IMR-90 (cell line): ENCODE results near the gene OR7G2. TPM values are rescaled to one million over a fixed set of nuclear protein-coding genes. Genes with fewer than 3 reads are reported as not detected.

Experiments
- ATAC-seq: fragments of 200-7000 bp; cut with Tn5 transposase; 2 replicates; pipeline ENCODE4 v1.9.1; 2020; ENCODE audit warnings: low read depth, mild to moderate bottlenecking, moderate library complexity
- BruUV-seq: library from RNA; stranded (reverse); fragments of 400-500 nt; replicated peaks from 2 replicates; lab custom pipeline; 2021; lab: Mats Ljungman, UMichigan
- CTCF ChIA-PET: fragments of 300-600 bp; formaldehyde crosslinking; extraction: SDS; loops from one replicate; lab custom pipeline; 2021; ENCODE audit warnings: antibody characterized with exemption; lab: Yijun Ruan, JAX
- POLR2A ChIA-PET: fragments of 300-600 bp; sonication (Branson Sonifier 250); formaldehyde crosslinking; loops from one replicate; lab custom pipeline; 2022; ENCODE audit warnings: antibody characterized with exemption; ENCODE audit not compliant: unreplicated experiment; lab: Charles Lee
- DNase-seq: peaks from one replicate; pipeline ENCODE4 v3.0.0; 2013
- H2AFZ ChIP-seq: replicated peaks from 2 replicates; pipeline ENCODE3; 2013; ENCODE audit warnings: low read length, mild to moderate bottlenecking; ENCODE audit not compliant: poor library complexity
- H2AK5ac ChIP-seq: 2 replicates; pipeline ENCODE4 v1.6.1; 2013; ENCODE audit warnings: low read depth, low read length, inconsistent platforms
- H2AK9ac ChIP-seq: replicated peaks from 2 replicates; pipeline ENCODE3; 2013; ENCODE audit warnings: mild to moderate bottlenecking, low read depth, low read length, moderate library complexity; ENCODE audit not compliant: poor library complexity
- H2BK120ac ChIP-seq: 2 replicates; pipeline ENCODE4 v1.6.1; 2013; ENCODE audit warnings: low read depth, low read length, inconsistent platforms
- H2BK15ac ChIP-seq: 3 replicates; pipeline ENCODE4 v1.6.1; 2013; ENCODE audit warnings: low read depth, low read length, inconsistent platforms
- H2BK20ac ChIP-seq: 2 replicates; pipeline ENCODE4 v1.6.1; 2013; ENCODE audit warnings: low read depth, mild to moderate bottlenecking, inconsistent platforms, low read length, moderate library complexity
- H2BK5ac ChIP-seq: 2 replicates; pipeline ENCODE4 v1.6.1; 2013; ENCODE audit warnings: mild to moderate bottlenecking, low read depth, low read length, inconsistent platforms; ENCODE audit not compliant: poor library complexity, severe bottlenecking
- H3K14ac ChIP-seq: replicated peaks from 2 replicates; pipeline ENCODE4 v1.6.1; 2013; ENCODE audit warnings: low read depth, low read length, inconsistent platforms
- H3K18ac ChIP-seq: 2 replicates; pipeline ENCODE4 v1.6.1; 2013; ENCODE audit warnings: low read depth, low read length, control low read depth
- H3K23ac ChIP-seq: 2 replicates; pipeline ENCODE4 v1.6.1; 2013; ENCODE audit warnings: low read depth, low read length, inconsistent platforms
- H3K27ac ChIP-seq: 2 replicates; pipeline ENCODE4 v1.5.1; 2013; ENCODE audit warnings: mild to moderate bottlenecking, control low read depth, low read length; ENCODE audit not compliant: insufficient read depth
- H3K27me3 ChIP-seq: 2 replicates; pipeline ENCODE4 v1.6.1; 2013; ENCODE audit warnings: low read length; ENCODE audit not compliant: control insufficient read depth, insufficient read depth
- H3K36me3 ChIP-seq: 2 replicates; pipeline ENCODE4 v1.6.1; 2013; ENCODE audit warnings: low read length, mixed read lengths; ENCODE audit not compliant: control insufficient read depth, insufficient read depth
- H3K4ac ChIP-seq: 2 replicates; pipeline ENCODE4 v1.6.1; 2013; ENCODE audit warnings: low read depth, low read length, inconsistent platforms
- H3K4me1 ChIP-seq: 2 replicates; pipeline ENCODE4 v1.6.1; 2013; ENCODE audit warnings: low read length, mixed read lengths; ENCODE audit not compliant: control insufficient read depth, insufficient read depth
- H3K4me2 ChIP-seq: 2 replicates; pipeline ENCODE4 v1.6.1; 2013; ENCODE audit warnings: low read depth, mild to moderate bottlenecking, control low read depth, low read length, moderate library complexity
- H3K4me3 ChIP-seq: 2 replicates; pipeline ENCODE4 v1.5.1; 2013; ENCODE audit warnings: low read depth, mild to moderate bottlenecking, control low read depth, low read length, moderate library complexity; ENCODE audit not compliant: insufficient read depth
- H3K56ac ChIP-seq: 2 replicates; pipeline ENCODE4 v1.6.1; 2013; ENCODE audit warnings: low read length, inconsistent platforms; ENCODE audit not compliant: insufficient read depth; ENCODE audit errors: extremely low read depth
- H3K79me1 ChIP-seq, 2 experiments: 2 replicates each; pipeline ENCODE4 v1.6.1; 2013; ENCODE audit warnings: low read length in 2 of 2, inconsistent platforms in 1 of 2, low read depth in 1 of 2
- H3K9ac ChIP-seq: 2 replicates; pipeline ENCODE4 v1.6.1; 2013; ENCODE audit warnings: low read depth, low read length, control low read depth
- H3K9me1 ChIP-seq: 2 replicates; pipeline ENCODE4 v1.6.1; 2013; ENCODE audit warnings: low read length, inconsistent platforms; ENCODE audit not compliant: insufficient read depth
- H3K9me3 ChIP-seq: 2 replicates; pipeline ENCODE4 v1.6.1; 2013; ENCODE audit warnings: low read length; ENCODE audit not compliant: control insufficient read depth, insufficient read depth
- H4K20me1 ChIP-seq: 2 replicates; pipeline ENCODE4 v1.6.1; 2013; ENCODE audit warnings: low read length, inconsistent platforms; ENCODE audit not compliant: insufficient read depth
- H4K5ac ChIP-seq: 2 replicates; pipeline ENCODE4 v1.6.1; 2013; ENCODE audit warnings: mild to moderate bottlenecking, low read depth, low read length, control low read depth
- H4K8ac ChIP-seq, 2 experiments: 2 replicates each; pipeline ENCODE4 v1.6.1; 2013; ENCODE audit warnings: low read depth in 2 of 2, low read length in 2 of 2, control low read depth in 1 of 2, inconsistent platforms in 1 of 2
- H4K91ac ChIP-seq: 2 replicates; pipeline ENCODE4 v1.6.1; 2013; ENCODE audit warnings: low read depth, low read length, inconsistent platforms; ENCODE audit not compliant: insufficient read depth
- BHLHE40 ChIP-seq: fragments of 150-350 bp; IDR thresholded peaks from 2 replicates; pipeline ENCODE4 v1.6.1; 2016; ENCODE audit warnings: mild to moderate bottlenecking, low read depth, low read length
- CEBPB ChIP-seq: IDR thresholded peaks from 2 replicates; pipeline ENCODE4 v1.6.1; 2012; ENCODE audit warnings: low read depth, low read length, improper control_type of control experiment
- CHD1 ChIP-seq: IDR thresholded peaks from 2 replicates; pipeline ENCODE4 v1.6.1; 2012; ENCODE audit warnings: low read depth, low read length, improper control_type of control experiment
- CTCF ChIP-seq: conservative IDR thresholded peaks from 2 replicates; pipeline ENCODE4 v1.5.1; 2012; ENCODE audit warnings: mild to moderate bottlenecking, low read depth, low read length, improper control_type of control experiment
- ELK1 ChIP-seq: fragments of 150-350 bp; IDR thresholded peaks from 2 replicates; pipeline ENCODE4 v1.6.1; 2016; ENCODE audit warnings: low read depth, mild to moderate bottlenecking, low read length, moderate library complexity, borderline replicate concordance
- FOS ChIP-seq: fragments of 150-350 bp; IDR thresholded peaks from 2 replicates; pipeline ENCODE4 v1.6.1; 2016; ENCODE audit warnings: low read depth, low read length
- MAFK ChIP-seq: IDR thresholded peaks from 2 replicates; pipeline ENCODE4 v1.6.1; 2012; ENCODE audit warnings: low read depth, low read length, improper control_type of control experiment
- MAZ ChIP-seq: IDR thresholded peaks from 2 replicates; pipeline ENCODE4 v1.6.1; 2012; ENCODE audit warnings: low read depth, mild to moderate bottlenecking, low read length, improper control_type of control experiment, moderate library complexity, borderline replicate concordance
- MXI1 ChIP-seq: IDR thresholded peaks from 2 replicates; pipeline ENCODE4 v1.6.1; 2012; ENCODE audit warnings: low read depth, mild to moderate bottlenecking, low read length, moderate library complexity, borderline replicate concordance
- NFE2L2 ChIP-seq: fragments of 150-350 bp; IDR thresholded peaks from 2 replicates; pipeline ENCODE4 v1.6.1; 2016; ENCODE audit warnings: low read depth, mild to moderate bottlenecking, low read length
- POLR2A ChIP-seq: IDR thresholded peaks from 2 replicates; pipeline ENCODE4 v1.6.1; 2012; ENCODE audit warnings: mild to moderate bottlenecking, low read depth, low read length
- RAD21 ChIP-seq: IDR thresholded peaks from 2 replicates; pipeline ENCODE4 v1.6.1; 2012; ENCODE audit warnings: low read length, improper control_type of control experiment
- RCOR1 ChIP-seq: IDR thresholded peaks from 2 replicates; pipeline ENCODE4 v1.6.1; 2012; ENCODE audit warnings: mild to moderate bottlenecking, low read length, improper control_type of control experiment; ENCODE audit not compliant: insufficient replicate concordance
- RFX5 ChIP-seq: IDR thresholded peaks from 2 replicates; pipeline ENCODE4 v1.8.0; 2012; ENCODE audit warnings: low read depth, mild to moderate bottlenecking, low read length, moderate library complexity
- USF2 ChIP-seq: fragments of 150-350 bp; IDR thresholded peaks from 2 replicates; pipeline ENCODE4 v1.6.1; 2017; ENCODE audit warnings: mild to moderate bottlenecking, antibody characterized with exemption, low read length, low read depth
- WGBS, 2 experiments: methylation state at CpG; one replicate each; pipeline versions ENCODE4 v1.1.5 to v1.1.7; 2013; ENCODE audit warnings: missing lambda C conversion rate in 2 of 2; ENCODE audit not compliant: insufficient read length in 1 of 2; ENCODE audit errors: extremely low coverage in 2 of 2; 5-methylcytosine and 5-hydroxymethylcytosine counted together
- dilution Hi-C: fragments of 300-500 bp; cut with HindIII; formaldehyde crosslinking; loops from one replicate; pipeline ENCODE4 v1.14.3; 2018; ENCODE audit warnings: low sequenced_read_pairs; ENCODE audit not compliant: unreplicated experiment
- in situ Hi-C: fragments of 300-500 bp; cut with MboI; formaldehyde crosslinking; loops from 3 replicates; pipeline ENCODE4 v1.14.3; 2019; ENCODE audit warnings: low sequenced_read_pairs, inconsistent platforms, mixed read lengths
- intact Hi-C: fragments of 100-400 bp; cut with micrococcal nuclease; formaldehyde crosslinking; loops from 2 replicates; pipeline ENCODE4 v1.10.0; 2022
- polyA plus RNA-seq, 3 experiments: library from polyadenylated mRNA; depleted of rRNA; stranded (reverse); fragments of >200 nt; gene quantifications; 2 replicates each; pipeline ENCODE4 v1.2.3, GENCODE V29; 2012; ENCODE audit warnings: low replicate concordance in 1 of 3
- total RNA-seq: library from RNA; depleted of rRNA; stranded (reverse); fragments of >200 nt; gene quantifications from 2 replicates; pipeline ENCODE4 v1.2.3, GENCODE V29; 2012

The OR7G2 gene
- total and polyA plus RNA-seq, 2 of the 4 experiments (the other 2 are of a cell fraction), result not detected

GRCh38 chr19:9156304-9156703, 49.0 kb upstream of the OR7G2 start:
- Histone ChIP-seq H4K20me1 (no peaks in the 10 kb centered on the region; the same call in none of the 2 replicates), H3K27me3 (no peaks in the 10 kb centered on the region), H3K9me1 (no peaks in the 10 kb centered on the region), H2BK120ac (no peak overlapping the region), H3K9me3 (peaks cover 65% of the 10 kb centered on the region), H4K8ac (no peak overlapping the region), H3K36me3 (peaks cover 70% of the 10 kb centered on the region), H2BK20ac (no peak overlapping the region), H3K56ac (no peak overlapping the region), H3K4ac (no peak overlapping the region), H3K23ac (no peak overlapping the region), H2BK15ac (no peak overlapping the region), H2AK9ac (no peak overlapping the region), H3K18ac (no peak overlapping the region), H4K91ac (no peak overlapping the region), H3K14ac (no peak overlapping the region), H3K4me3 (no peak overlapping the region), H4K5ac (no peak overlapping the region), H3K27ac (no peak overlapping the region), H2AK5ac (no peak overlapping the region), H2BK5ac (no peak overlapping the region), H3K4me1 (no peaks in the 10 kb centered on the region), H2AFZ (no peak overlapping the region), H3K9ac (no peak overlapping the region), H3K79me1 (peaks cover 7 to 12% of the 10 kb centered on the region in 2 experiments; a peak in 3 of 4 replicates), H3K4me2 (no peak overlapping the region)
- DNase-seq, result no peak
- BruUV-seq, result no TSS peak
- no peak for TF ChIP-seq MAFK
- no peak for TF ChIP-seq MXI1
- no peak for TF ChIP-seq NFE2L2
- no peak for TF ChIP-seq POLR2A
- TF ChIP-seq FOS, result no peak
- TF ChIP-seq CTCF, result no peak
- TF ChIP-seq RAD21, result no peak
- TF ChIP-seq BHLHE40, result no peak
- no peak for TF ChIP-seq ELK1
- no peak for TF ChIP-seq RFX5
- no peak for TF ChIP-seq MAZ
- TF ChIP-seq USF2, result no peak
- no peak for TF ChIP-seq CHD1
- no peak for TF ChIP-seq CEBPB
- no peak for TF ChIP-seq RCOR1
- ATAC-seq, result no peak
- ChIA-PET CTCF (no interaction called here), POLR2A (no interaction called here)
- no CpG with 5 or more reads among the region's 1 CpG for WGBS, 2 experiments
- dilution Hi-C loops, result no loop called here
- in situ Hi-C loops, result no loop called here
- intact Hi-C loops, result no loop called here
